ENCODE data around the gene PDE4D. TPM values are rescaled to one million over a fixed set of nuclear protein-coding genes. Genes with fewer than 3 reads are reported as not detected.
"Not testable (repeated sequence)": the region's sequence is repeated elsewhere in the genome, so short reads cannot be mapped to it uniquely, and the experiment has no call there.

PDE4D gene
- total RNA-seq, 1 donor from 2014 or later: 26.9 TPM

- DNase-seq (ENCODE audit: low read depth): peak; percentile 69
Measured at GRCh38 chr5:59799668-59800346, 93.7 kb downstream of the PDE4D start.

- DNase-seq (ENCODE audit: low read depth): peak; percentile 93
Measured at GRCh38 chr5:59798862-59799667, 94.5 kb downstream of the PDE4D start.

- no peak for DNase-seq (ENCODE audit: low read depth)
Measured at GRCh38 chr5:59795141-59795540, 98.4 kb downstream of the PDE4D start.

- DNase-seq (ENCODE audit: low read depth): peak; percentile 96
Measured at GRCh38 chr5:59792983-59793585, 100.4 kb downstream of the PDE4D start.

- no peak for DNase-seq (ENCODE audit: low read depth)
Measured at GRCh38 chr5:59791617-59792016, 101.9 kb downstream of the PDE4D start.

GRCh38 chr5:59790776-59791475, 102.6 kb downstream of the PDE4D start:
- DNase-seq (ENCODE audit: low read depth): peak; percentile 70

- DNase-seq (ENCODE audit: low read depth): peak; percentile 75
Measured at GRCh38 chr5:59790376-59790775, 103.2 kb downstream of the PDE4D start.

- DNase-seq (ENCODE audit: low read depth): no peak
Measured at GRCh38 chr5:59789894-59790293, 103.6 kb downstream of the PDE4D start.

- DNase-seq (ENCODE audit: low read depth): no peak
Measured at GRCh38 chr5:59789197-59789596, 104.3 kb downstream of the PDE4D start.

- peak; percentile 97 for DNase-seq (ENCODE audit: low read depth)
Measured at GRCh38 chr5:59786334-59786805, 107.2 kb downstream of the PDE4D start.

GRCh38 chr5:59785676-59786333, 107.7 kb downstream of the PDE4D start:
- no peak for DNase-seq (ENCODE audit: low read depth)

- not testable (repeated sequence) for DNase-seq (ENCODE audit: low read depth)
Measured at GRCh38 chr5:59784708-59785107, 108.8 kb downstream of the PDE4D start.

- no peak for DNase-seq (ENCODE audit: low read depth)
Measured at GRCh38 chr5:59783264-59783663, 110.3 kb downstream of the PDE4D start.

GRCh38 chr5:59782856-59783255, 110.7 kb downstream of the PDE4D start:
- DNase-seq (ENCODE audit: low read depth): no peak

- no peak for DNase-seq (ENCODE audit: low read depth)
Measured at GRCh38 chr5:59779453-59779852, 114.1 kb downstream of the PDE4D start.

- no peak for DNase-seq (ENCODE audit: low read depth)
Measured at GRCh38 chr5:59777028-59777427, 116.5 kb downstream of the PDE4D start.

GRCh38 chr5:59773294-59773693, 120.2 kb downstream of the PDE4D start:
- peak; percentile 86 for DNase-seq (ENCODE audit: low read depth)

- no peak for DNase-seq (ENCODE audit: low read depth)
Measured at GRCh38 chr5:59772757-59773156, 120.8 kb downstream of the PDE4D start.

- no peak for DNase-seq (ENCODE audit: low read depth)
Measured at GRCh38 chr5:59772206-59772605, 121.3 kb downstream of the PDE4D start.

GRCh38 chr5:59770953-59771352, 122.6 kb downstream of the PDE4D start:
- DNase-seq (ENCODE audit: low read depth): no peak

- no peak for DNase-seq (ENCODE audit: low read depth)
Measured at GRCh38 chr5:59769832-59770231, 123.7 kb downstream of the PDE4D start.

- DNase-seq (ENCODE audit: low read depth): no peak
Measured at GRCh38 chr5:59769041-59769360, 124.5 kb downstream of the PDE4D start.

Measured in renal cortical epithelial cell (primary cell).